T-helper 1 cell treated with Interleukin-12 subunit alpha and Interleukin-12 subunit beta and Interleukin-4 antibody, amounts not matched to agents 30 μg/mL and 1 μg/mL, for 36 hours (primary cell): ENCODE data around the gene CNIH3.

Experiments used
- H3K27ac Mint-ChIP-seq: one replicate; pipeline ENCODE4 v1.8.0; 2021; ENCODE audit warnings: mild to moderate bottlenecking, mixed read lengths
- H3K27me3 Mint-ChIP-seq: one replicate; pipeline ENCODE4 v1.8.0; 2021; ENCODE audit warnings: low read depth, mixed read lengths
- H3K36me3 Mint-ChIP-seq: one replicate; pipeline ENCODE4 v1.8.0; 2021; ENCODE audit warnings: low read depth, mixed read lengths
- H3K4me1 Mint-ChIP-seq: one replicate; pipeline ENCODE4 v1.8.0; 2021; ENCODE audit warnings: low read depth, mixed read lengths
- H3K4me3 Mint-ChIP-seq: one replicate; pipeline ENCODE4 v1.8.0; 2021; ENCODE audit warnings: mild to moderate bottlenecking, moderate library complexity, mixed read lengths
- H3K9me3 Mint-ChIP-seq: one replicate; pipeline ENCODE4 v1.8.0; 2021; ENCODE audit warnings: mixed read lengths

The CNIH3 gene

DNA sequence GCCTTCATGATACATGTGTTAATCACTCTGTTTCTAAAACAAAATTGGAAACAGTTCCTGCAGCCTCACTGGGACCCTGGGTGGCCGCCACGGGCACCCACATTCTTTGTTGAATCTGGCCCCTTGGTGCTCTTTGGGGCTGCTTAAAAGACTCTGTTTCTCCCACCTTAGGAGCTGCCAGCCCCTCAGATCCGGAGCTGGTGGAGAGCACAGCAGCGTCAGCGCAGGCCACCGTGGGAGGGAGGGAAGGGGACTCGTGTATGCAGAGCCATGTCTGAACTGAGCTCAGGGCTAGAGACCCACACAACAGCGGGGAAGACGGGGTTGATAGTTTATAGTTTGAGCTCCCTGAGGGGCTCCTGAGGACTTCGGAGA lies 121.2 kb downstream of the CNIH3 start:
- no peaks in the 10 kb centered on the region for H3K9me3 Mint-ChIP-seq
- H3K4me1 Mint-ChIP-seq = peaks cover 41% of the 10 kb centered on the region
- H3K27ac Mint-ChIP-seq = no peak overlapping the region
- H3K36me3 Mint-ChIP-seq = no peaks in the 10 kb centered on the region
- H3K4me3 Mint-ChIP-seq = no peak overlapping the region
- peaks cover 16% of the 10 kb centered on the region for H3K27me3 Mint-ChIP-seq

- H3K27ac Mint-ChIP-seq = no peak overlapping the region
- no peak overlapping the region for H3K4me3 Mint-ChIP-seq
- no peaks in the 10 kb centered on the region for H3K36me3 Mint-ChIP-seq
- peaks cover 33% of the 10 kb centered on the region for H3K4me1 Mint-ChIP-seq
- peaks cover 15% of the 10 kb centered on the region for H3K27me3 Mint-ChIP-seq
- H3K9me3 Mint-ChIP-seq = no peaks in the 10 kb centered on the region
Measured at GRCh38 chr1:224739303-224739996, 123.3 kb downstream of the CNIH3 start.

GRCh38 chr1:224739997-224740684 lies 124.0 kb downstream of the CNIH3 start:
- Mint-ChIP-seq H3K9me3 (no peaks in the 10 kb centered on the region), H3K4me3 (no peak overlapping the region), H3K4me1 (peaks cover 27% of the 10 kb centered on the region), H3K36me3 (no peaks in the 10 kb centered on the region), H3K27me3 (peaks cover 15% of the 10 kb centered on the region), H3K27ac (no peak overlapping the region)

DNA sequence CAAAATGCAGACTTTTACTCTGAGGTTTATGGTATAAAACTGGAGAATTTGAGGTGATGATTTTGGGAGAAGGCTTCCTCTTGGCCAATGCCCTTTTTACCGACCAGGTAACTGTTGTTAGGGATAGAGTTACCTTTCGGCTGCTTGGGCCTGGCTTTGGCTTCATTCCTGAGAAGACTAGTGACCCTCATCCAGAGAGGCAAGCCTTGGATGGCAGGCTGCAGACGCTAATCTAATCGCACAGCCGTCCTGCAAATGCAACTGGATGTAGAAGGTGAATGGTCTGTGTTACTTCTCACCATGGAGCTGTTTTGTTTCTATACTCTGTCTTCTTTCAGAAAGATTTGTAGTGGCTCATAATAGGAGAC lies 124.6 kb downstream of the CNIH3 start:
- Mint-ChIP-seq H3K4me3 (no peak overlapping the region), H3K27ac (no peak overlapping the region), H3K4me1 (peaks cover 25% of the 10 kb centered on the region), H3K9me3 (no peaks in the 10 kb centered on the region), H3K27me3 (peaks cover 15% of the 10 kb centered on the region), H3K36me3 (no peaks in the 10 kb centered on the region)

- H3K9me3 Mint-ChIP-seq = no peaks in the 10 kb centered on the region
- H3K36me3 Mint-ChIP-seq = no peaks in the 10 kb centered on the region
- H3K4me3 Mint-ChIP-seq = no peak overlapping the region
- no peak overlapping the region for H3K27ac Mint-ChIP-seq
- H3K27me3 Mint-ChIP-seq = peaks cover 12% of the 10 kb centered on the region
- peaks cover 21% of the 10 kb centered on the region for H3K4me1 Mint-ChIP-seq
Measured at GRCh38 chr1:224742349-224742748, 126.2 kb downstream of the CNIH3 start.

DNA sequence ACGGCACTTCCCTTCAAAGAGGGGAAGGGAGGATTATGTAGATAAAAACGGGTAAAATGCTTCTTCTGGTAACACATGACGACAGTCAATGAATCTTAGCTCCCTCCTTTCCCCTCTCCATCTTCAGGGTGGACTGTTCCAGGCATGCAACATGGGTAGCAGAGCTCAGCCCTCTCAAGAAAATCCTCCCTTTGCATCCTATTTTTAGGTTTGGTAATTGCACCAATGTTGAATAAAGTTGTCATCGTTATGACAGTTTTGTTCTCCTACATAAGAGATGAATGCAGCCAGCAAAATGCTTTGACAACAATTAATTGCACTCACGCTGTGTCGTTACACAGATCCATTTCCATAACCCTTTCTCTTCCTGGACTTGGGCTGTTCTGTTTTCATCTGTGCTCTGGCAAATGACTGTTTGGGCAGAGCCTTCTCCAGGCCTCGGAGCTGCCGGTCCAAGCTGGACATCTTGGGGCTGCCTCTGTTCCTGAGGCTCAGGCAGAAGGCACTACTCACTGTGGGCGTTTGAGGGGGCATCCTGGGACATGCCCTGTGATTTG lies 127.6 kb downstream of the CNIH3 start:
- Mint-ChIP-seq H3K4me3 (no peak overlapping the region), H3K9me3 (no peaks in the 10 kb centered on the region), H3K36me3 (no peaks in the 10 kb centered on the region), H3K27ac (no peak overlapping the region), H3K4me1 (peaks cover 14% of the 10 kb centered on the region), H3K27me3 (peaks cover 12% of the 10 kb centered on the region)

DNA sequence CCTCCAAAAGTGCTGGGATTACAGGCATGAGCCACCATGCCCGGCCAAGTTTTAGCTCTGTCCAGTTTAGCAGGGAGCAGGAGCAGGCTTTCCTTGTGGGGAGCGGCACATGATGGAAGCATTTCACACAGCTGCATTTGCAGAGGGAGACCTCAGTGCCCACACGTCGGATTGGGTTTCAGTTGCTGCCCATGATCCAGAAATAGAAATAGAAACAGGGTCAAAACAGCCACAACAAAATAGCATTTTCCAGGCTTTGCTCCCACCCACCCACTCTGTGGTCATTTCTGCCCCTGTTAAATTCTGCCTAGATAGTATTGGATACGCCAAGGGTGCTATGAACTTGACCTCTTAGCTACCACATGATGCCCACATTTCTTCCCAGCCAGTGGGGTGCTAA lies 128.4 kb downstream of the CNIH3 start:
- Mint-ChIP-seq H3K4me3 (no peak overlapping the region), H3K27me3 (peaks cover 12% of the 10 kb centered on the region), H3K27ac (no peak overlapping the region), H3K4me1 (peaks cover 14% of the 10 kb centered on the region), H3K36me3 (no peaks in the 10 kb centered on the region), H3K9me3 (no peaks in the 10 kb centered on the region)

- peaks cover 12% of the 10 kb centered on the region for H3K27me3 Mint-ChIP-seq
- H3K9me3 Mint-ChIP-seq = no peaks in the 10 kb centered on the region
Measured at GRCh38 chr1:224745394-224745793, 129.3 kb downstream of the CNIH3 start.

DNA sequence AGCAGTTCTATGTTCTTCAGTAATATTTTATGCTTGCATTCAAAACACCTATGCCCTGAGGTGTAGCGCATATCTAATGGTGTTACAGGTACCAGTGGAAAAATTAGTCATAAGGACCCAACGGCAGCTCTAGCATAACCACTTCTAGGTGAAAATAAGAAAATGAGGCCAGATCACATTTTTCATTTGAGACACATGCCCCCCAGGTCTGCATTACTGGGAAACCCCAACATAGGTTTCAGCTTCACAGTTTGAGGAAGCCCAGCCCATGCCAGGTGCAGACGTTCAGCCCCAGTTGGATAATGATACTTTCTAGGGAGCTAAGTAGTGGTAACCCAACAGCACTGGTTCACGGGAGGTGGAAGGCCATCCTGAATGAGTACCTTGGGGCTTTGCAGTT lies 129.8 kb downstream of the CNIH3 start:
- no peak overlapping the region for H3K4me3 Mint-ChIP-seq

More at GRCh38 chr1:224745394-224745793, 129.3 kb downstream of the CNIH3 start:
- Mint-ChIP-seq H3K4me3 (no peak overlapping the region), H3K27ac (no peak overlapping the region), H3K4me1 (peaks cover 11% of the 10 kb centered on the region), H3K36me3 (no peaks in the 10 kb centered on the region)

GRCh38 chr1:224747578-224747977 lies 131.5 kb downstream of the CNIH3 start:
- Mint-ChIP-seq H3K9me3 (no peaks in the 10 kb centered on the region), H3K27ac (no peak overlapping the region), H3K36me3 (no peaks in the 10 kb centered on the region)

More for the DNA sequence above, 129.8 kb downstream of the CNIH3 start:
- Mint-ChIP-seq H3K27ac (no peak overlapping the region), H3K4me1 (peaks cover 13% of the 10 kb centered on the region), H3K9me3 (no peaks in the 10 kb centered on the region), H3K36me3 (no peaks in the 10 kb centered on the region), H3K27me3 (peaks cover 13% of the 10 kb centered on the region)

DNA sequence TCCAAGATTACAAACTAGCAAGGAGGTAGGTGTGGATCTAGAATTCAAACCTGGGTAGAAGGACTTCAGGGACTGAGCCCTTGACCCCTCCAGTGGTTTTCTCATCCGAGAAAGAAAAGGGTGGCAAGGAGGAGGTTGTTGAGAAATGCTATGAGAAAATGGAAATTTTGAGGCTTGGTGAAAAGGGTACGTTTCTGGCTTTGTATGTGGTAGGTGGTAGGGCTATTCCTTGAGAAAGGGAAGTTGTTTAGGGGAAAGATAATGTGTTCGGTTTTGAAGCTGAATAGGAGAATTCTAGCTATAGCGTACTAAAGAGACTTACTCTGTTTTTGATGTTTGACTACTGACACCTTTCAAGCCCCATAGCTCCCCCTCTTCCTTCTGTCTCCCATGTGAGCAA lies 133.8 kb downstream of the CNIH3 start:
- Mint-ChIP-seq H3K27ac (no peak overlapping the region), H3K4me1 (peaks cover 22% of the 10 kb centered on the region), H3K27me3 (peaks cover 11% of the 10 kb centered on the region), H3K4me3 (no peak overlapping the region), H3K9me3 (no peaks in the 10 kb centered on the region), H3K36me3 (no peaks in the 10 kb centered on the region)

More at GRCh38 chr1:224747578-224747977, 131.5 kb downstream of the CNIH3 start:
- Mint-ChIP-seq H3K27me3 (peaks cover 13% of the 10 kb centered on the region), H3K4me1 (peaks cover 22% of the 10 kb centered on the region), H3K4me3 (no peak overlapping the region)

GRCh38 chr1:224751624-224752311 lies 135.7 kb downstream of the CNIH3 start:
- H3K4me3 Mint-ChIP-seq = no peak overlapping the region
- H3K36me3 Mint-ChIP-seq = no peaks in the 10 kb centered on the region
- H3K4me1 Mint-ChIP-seq = peaks cover 17% of the 10 kb centered on the region
- H3K27me3 Mint-ChIP-seq = peaks cover 11% of the 10 kb centered on the region
- no peaks in the 10 kb centered on the region for H3K9me3 Mint-ChIP-seq
- H3K27ac Mint-ChIP-seq = no peak overlapping the region

GRCh38 chr1:224753491-224753890 lies 137.4 kb downstream of the CNIH3 start:
- Mint-ChIP-seq H3K36me3 (no peaks in the 10 kb centered on the region), H3K4me1 (peaks cover 14% of the 10 kb centered on the region), H3K27ac (no peak overlapping the region), H3K4me3 (no peak overlapping the region), H3K27me3 (peaks cover 11% of the 10 kb centered on the region), H3K9me3 (peaks cover 4% of the 10 kb centered on the region)

DNA sequence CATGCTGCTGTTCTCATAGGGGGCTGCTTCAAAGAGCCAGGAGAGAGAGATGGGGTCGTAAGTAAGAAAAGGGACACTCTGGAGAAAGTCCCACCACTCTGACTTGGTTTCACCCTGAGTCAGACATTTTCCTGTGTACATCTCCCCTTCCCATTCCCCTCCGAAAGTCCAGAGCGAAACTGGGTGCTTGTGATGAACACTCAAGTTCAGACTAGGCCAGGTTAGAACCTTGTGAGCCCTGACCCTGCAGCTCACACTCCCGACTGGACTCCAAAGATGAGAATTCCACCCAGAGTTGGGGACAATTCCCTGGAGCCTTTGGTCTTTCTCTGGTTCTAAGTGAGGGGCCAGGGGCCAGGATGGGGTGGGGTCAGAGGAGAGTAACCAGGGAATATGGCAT lies 139.5 kb downstream of the CNIH3 start:
- Mint-ChIP-seq H3K27ac (no peak overlapping the region), H3K4me3 (no peak overlapping the region), H3K27me3 (no peaks in the 10 kb centered on the region), H3K9me3 (peaks cover 14% of the 10 kb centered on the region), H3K4me1 (peaks cover 9% of the 10 kb centered on the region), H3K36me3 (no peaks in the 10 kb centered on the region)

DNA sequence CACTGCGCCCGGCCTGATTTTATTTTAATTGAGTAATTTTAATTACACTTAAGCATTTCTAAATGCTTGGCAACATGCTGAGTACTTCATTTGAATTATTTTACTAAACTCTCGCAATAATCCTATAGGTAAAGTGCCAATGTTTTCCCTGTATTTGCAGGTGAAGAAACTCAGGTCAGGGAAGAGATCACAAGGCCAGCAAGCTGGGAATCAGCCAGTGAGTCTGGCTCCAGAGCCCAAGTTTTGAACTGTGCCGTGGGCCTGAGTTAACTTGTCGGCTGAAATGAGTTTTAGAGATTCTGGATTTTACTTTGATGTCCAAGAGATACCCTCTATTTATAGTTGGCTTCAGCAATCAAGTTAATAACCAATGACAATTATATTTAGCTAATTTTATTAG lies 141.4 kb downstream of the CNIH3 start:
- H3K4me1 Mint-ChIP-seq = no peaks in the 10 kb centered on the region
- H3K36me3 Mint-ChIP-seq = no peaks in the 10 kb centered on the region
- no peak overlapping the region for H3K4me3 Mint-ChIP-seq
- no peak overlapping the region for H3K27ac Mint-ChIP-seq
- peaks cover 14% of the 10 kb centered on the region for H3K9me3 Mint-ChIP-seq
- H3K27me3 Mint-ChIP-seq = peaks cover 4% of the 10 kb centered on the region
